HL-60 (cell line): ENCODE data around the gene SLFN12L.
A peak's percentile ranks its signal among the peaks of the same experiment; 100 is the strongest.

Source experiments
- DNase-seq, 2 experiments: peaks; one replicate each; pipeline ENCODE4 v3.0.0-alpha.2; 2010 to 2020; ENCODE audit warnings: low read depth in 1 of 2, low spot score in 1 of 2
- H3K27ac ChIP-seq: fragments of 250-450 bp; sonication (Bioruptor Pico); replicated peaks from 2 replicates; pipeline ENCODE4 v1.5.1; 2020; ENCODE audit warnings: mild to moderate bottlenecking, moderate library complexity
- H3K27me3 ChIP-seq: fragments of 250-450 bp; sonication (Bioruptor Pico); 2 replicates; pipeline ENCODE4 v1.5.1; 2021; ENCODE audit warnings: mild to moderate bottlenecking, moderate library complexity; ENCODE audit not compliant: insufficient read depth, poor library complexity, severe bottlenecking
- H3K4me3 ChIP-seq: replicated peaks from 2 replicates; pipeline ENCODE4 v1.5.1; 2011; ENCODE audit warnings: mild to moderate bottlenecking, control low read depth, low read length; ENCODE audit not compliant: insufficient read depth
- GABPA ChIP-seq: IDR thresholded peaks from 2 replicates; pipeline ENCODE4 v1.6.1; 2012; ENCODE audit warnings: low read depth
- POLR2AphosphoS5 ChIP-seq: IDR thresholded peaks from 2 replicates; pipeline ENCODE4 v1.6.1; 2012; ENCODE audit warnings: low read depth
- SPI1 ChIP-seq: IDR thresholded peaks from 2 replicates; pipeline ENCODE4 v1.6.1; 2012; ENCODE audit warnings: low read depth, mild to moderate bottlenecking, borderline replicate concordance
- TF ChIP-seq, protein P1 (sequence below): IDR thresholded peaks from 2 replicates; pipeline ENCODE4 v1.6.1; 2012; ENCODE audit warnings: low read depth; ENCODE audit not compliant: insufficient replicate concordance
- TF ChIP-seq, protein P2 (sequence below): IDR thresholded peaks from one replicate; pipeline ENCODE4 v1.5.1; 2011; ENCODE audit warnings: low read length, control low read depth, inconsistent platforms; ENCODE audit not compliant: insufficient read depth

Gene SLFN12L

DNA sequence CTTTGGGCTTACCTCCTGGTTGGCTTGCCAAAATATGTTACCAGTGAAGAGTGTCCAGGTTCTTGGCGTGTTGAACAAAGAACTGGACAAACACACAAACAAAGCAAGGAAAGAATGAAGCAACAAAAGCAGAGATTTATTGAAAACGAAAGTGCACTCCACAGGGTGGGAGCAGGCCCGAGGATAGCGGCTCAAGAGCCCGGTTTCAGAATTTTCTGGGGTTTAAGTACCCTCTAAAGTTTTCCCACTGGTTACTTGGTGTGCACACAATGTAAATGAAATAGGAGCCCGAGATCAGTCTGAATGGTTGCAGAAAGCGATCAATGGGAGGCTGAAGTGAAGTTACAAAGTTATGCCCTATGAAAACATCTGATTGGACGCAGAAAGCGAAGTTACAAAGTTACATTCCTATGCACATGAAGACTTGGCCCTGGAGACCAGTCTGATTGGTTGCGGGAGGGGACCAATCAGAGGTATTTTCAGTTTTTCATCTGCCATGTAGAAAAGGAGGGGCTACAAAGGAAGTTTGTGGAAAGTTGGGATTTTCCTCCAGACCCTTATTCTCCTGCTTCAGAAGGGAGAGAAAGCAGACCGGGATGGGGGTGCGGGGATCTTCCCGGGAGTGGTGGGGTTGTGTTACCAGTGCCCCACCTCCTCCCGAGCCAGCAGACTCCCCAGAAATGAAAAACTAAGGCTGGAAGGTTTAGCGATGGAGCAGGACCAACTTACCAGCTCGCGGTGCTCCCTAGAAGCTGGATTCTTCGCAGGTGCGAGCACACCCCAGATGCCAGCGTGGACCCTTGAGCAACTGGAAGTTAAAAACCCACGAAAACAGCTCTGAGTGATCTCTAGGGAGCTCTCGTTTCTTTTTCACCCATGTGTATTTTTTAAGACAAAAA, 105.1 kb downstream of the SLFN12L start, which contains the start of gene SLFN12:
Gene SLFN12 (minus strand): TSS at position 325 of the 899 bp plus-strand sequence. CDS start 9,472 bp downstream, outside the sequence.
- peak within 1 kb of the TSS; percentile 29 for H3K27ac ChIP-seq
- H3K27me3 ChIP-seq: no peaks in the 10 kb centered on the region
- no peak for TF ChIP-seq SPI1
- no peak for TF ChIP-seq GABPA
- TF ChIP-seq, protein P1, sequence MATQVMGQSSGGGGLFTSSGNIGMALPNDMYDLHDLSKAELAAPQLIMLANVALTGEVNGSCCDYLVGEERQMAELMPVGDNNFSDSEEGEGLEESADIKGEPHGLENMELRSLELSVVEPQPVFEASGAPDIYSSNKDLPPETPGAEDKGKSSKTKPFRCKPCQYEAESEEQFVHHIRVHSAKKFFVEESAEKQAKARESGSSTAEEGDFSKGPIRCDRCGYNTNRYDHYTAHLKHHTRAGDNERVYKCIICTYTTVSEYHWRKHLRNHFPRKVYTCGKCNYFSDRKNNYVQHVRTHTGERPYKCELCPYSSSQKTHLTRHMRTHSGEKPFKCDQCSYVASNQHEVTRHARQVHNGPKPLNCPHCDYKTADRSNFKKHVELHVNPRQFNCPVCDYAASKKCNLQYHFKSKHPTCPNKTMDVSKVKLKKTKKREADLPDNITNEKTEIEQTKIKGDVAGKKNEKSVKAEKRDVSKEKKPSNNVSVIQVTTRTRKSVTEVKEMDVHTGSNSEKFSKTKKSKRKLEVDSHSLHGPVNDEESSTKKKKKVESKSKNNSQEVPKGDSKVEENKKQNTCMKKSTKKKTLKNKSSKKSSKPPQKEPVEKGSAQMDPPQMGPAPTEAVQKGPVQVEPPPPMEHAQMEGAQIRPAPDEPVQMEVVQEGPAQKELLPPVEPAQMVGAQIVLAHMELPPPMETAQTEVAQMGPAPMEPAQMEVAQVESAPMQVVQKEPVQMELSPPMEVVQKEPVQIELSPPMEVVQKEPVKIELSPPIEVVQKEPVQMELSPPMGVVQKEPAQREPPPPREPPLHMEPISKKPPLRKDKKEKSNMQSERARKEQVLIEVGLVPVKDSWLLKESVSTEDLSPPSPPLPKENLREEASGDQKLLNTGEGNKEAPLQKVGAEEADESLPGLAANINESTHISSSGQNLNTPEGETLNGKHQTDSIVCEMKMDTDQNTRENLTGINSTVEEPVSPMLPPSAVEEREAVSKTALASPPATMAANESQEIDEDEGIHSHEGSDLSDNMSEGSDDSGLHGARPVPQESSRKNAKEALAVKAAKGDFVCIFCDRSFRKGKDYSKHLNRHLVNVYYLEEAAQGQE: no peak
- H3K4me3 ChIP-seq: 0 out of 2 replicates have a peak within 1 kb of the TSS, but pooled peaks have one; percentile 3
- peak in 1 of 2 experiments; percentile 39 for DNase-seq

DNA sequence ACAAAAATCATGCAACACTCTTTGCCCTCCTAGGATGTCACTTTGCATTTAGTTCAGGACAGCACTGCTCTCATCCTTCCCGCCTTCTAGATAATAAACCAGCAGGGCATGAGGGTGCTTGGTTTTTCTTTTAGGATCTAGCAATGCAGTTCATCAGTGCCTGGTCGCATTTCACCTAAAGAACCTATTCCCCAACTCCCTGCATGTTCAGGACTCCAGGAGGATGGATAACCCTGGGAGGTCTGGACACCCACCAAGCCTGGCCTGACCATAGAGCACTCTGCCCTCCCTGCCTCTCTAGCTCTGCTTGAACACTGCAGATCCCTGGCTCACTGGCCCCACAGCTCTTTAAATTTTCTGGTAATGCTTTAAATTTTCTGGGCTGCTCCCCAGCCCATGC, 107.8 kb downstream of the SLFN12L start:
- TF ChIP-seq, protein P1: no peak
- TF ChIP-seq POLR2AphosphoS5 (no peak), SPI1 (no peak), GABPA (no peak)
- TF ChIP-seq, protein P2, sequence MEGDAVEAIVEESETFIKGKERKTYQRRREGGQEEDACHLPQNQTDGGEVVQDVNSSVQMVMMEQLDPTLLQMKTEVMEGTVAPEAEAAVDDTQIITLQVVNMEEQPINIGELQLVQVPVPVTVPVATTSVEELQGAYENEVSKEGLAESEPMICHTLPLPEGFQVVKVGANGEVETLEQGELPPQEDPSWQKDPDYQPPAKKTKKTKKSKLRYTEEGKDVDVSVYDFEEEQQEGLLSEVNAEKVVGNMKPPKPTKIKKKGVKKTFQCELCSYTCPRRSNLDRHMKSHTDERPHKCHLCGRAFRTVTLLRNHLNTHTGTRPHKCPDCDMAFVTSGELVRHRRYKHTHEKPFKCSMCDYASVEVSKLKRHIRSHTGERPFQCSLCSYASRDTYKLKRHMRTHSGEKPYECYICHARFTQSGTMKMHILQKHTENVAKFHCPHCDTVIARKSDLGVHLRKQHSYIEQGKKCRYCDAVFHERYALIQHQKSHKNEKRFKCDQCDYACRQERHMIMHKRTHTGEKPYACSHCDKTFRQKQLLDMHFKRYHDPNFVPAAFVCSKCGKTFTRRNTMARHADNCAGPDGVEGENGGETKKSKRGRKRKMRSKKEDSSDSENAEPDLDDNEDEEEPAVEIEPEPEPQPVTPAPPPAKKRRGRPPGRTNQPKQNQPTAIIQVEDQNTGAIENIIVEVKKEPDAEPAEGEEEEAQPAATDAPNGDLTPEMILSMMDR: no peak
- no peak overlapping the region for H3K4me3 ChIP-seq
- H3K27ac ChIP-seq: no peak overlapping the region
- no peaks in the 10 kb centered on the region for H3K27me3 ChIP-seq
- DNase-seq: no peak

DNA sequence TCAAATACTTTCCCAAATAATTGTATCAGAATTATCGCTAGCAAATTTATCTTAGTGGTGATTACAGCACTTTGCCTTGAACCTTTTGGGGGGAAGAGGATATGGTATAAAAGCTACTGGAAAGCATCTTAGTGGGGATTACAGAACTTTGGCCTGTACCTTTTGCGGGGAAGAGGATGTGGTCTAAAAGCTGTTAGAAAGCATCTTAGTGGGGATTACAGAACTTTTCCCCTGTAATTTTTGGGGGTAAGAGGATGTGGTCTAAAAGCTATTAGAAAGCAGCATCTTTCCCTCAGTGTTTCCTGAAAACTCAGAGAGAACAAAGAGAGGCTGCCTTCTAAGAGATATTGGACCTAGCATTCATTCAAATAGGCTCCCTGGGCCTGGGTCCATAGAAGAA, 109.2 kb downstream of the SLFN12L start:
- no peak overlapping the region for H3K27ac ChIP-seq
- peak in 1 of 2 experiments; percentile 21 for DNase-seq
- no peak overlapping the region for H3K4me3 ChIP-seq
- H3K27me3 ChIP-seq: no peaks in the 10 kb centered on the region
- TF ChIP-seq SPI1 (no peak), GABPA (no peak), POLR2AphosphoS5 (no peak)
- TF ChIP-seq, protein P2: no peak
- TF ChIP-seq, protein P1: no peak
